Left ventricle myocardium superior (tissue), 1 donor: ENCODE results near the gene DBNDD1. TPM values are rescaled to one million over a fixed set of nuclear protein-coding genes. Genes with fewer than 3 reads are reported as not detected.

ENCODE experiments used
- total RNA-seq: library from RNA; stranded (reverse); fragmentation: NEBNext Ultra II Directional; extraction: Animal tissue kit (Norgen Biotek cat#: 25700); gene quantifications from one replicate; pipeline ENCODE4 v1.2.1, GENCODE V29; 2021
- donor health status: DM: no; HTN: yes; CAD: no; lungs with severe emphysema.

Gene DBNDD1
- total RNA-seq, 1 donor from 2014 or later = 6.3 TPM

Other genes starting within 250 kb of the DBNDD1 start
- gene FANCA, start 202.8 kb downstream of the DBNDD1 start, total RNA-seq = 1.2 TPM
- 0.77 TPM for gene SPIRE2, start 191.0 kb downstream of the DBNDD1 start, total RNA-seq
- 86.3 TPM for gene TCF25, start 145.9 kb downstream of the DBNDD1 start, total RNA-seq
- gene MC1R, start 100.6 kb downstream of the DBNDD1 start, total RNA-seq = 1.1 TPM
- 1.8 TPM for gene TUBB3, start 96.1 kb downstream of the DBNDD1 start, total RNA-seq
- gene DEF8, start 70.7 kb downstream of the DBNDD1 start, total RNA-seq = 53.2 TPM
- gene PRDM7, start 57.9 kb upstream of the DBNDD1 start, total RNA-seq = not detected